ENCODE data around the gene ZNF618.

- TF ChIP-seq, protein P1, sequence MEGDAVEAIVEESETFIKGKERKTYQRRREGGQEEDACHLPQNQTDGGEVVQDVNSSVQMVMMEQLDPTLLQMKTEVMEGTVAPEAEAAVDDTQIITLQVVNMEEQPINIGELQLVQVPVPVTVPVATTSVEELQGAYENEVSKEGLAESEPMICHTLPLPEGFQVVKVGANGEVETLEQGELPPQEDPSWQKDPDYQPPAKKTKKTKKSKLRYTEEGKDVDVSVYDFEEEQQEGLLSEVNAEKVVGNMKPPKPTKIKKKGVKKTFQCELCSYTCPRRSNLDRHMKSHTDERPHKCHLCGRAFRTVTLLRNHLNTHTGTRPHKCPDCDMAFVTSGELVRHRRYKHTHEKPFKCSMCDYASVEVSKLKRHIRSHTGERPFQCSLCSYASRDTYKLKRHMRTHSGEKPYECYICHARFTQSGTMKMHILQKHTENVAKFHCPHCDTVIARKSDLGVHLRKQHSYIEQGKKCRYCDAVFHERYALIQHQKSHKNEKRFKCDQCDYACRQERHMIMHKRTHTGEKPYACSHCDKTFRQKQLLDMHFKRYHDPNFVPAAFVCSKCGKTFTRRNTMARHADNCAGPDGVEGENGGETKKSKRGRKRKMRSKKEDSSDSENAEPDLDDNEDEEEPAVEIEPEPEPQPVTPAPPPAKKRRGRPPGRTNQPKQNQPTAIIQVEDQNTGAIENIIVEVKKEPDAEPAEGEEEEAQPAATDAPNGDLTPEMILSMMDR (IDR thresholded peaks at IDR 0.05), result no peak
- TF ChIP-seq POLR2A (IDR thresholded peaks at IDR 0.05), result no peak
Observed at GRCh38 chr9:114091711-114092110, 215.6 kb downstream of the ZNF618 start.
